Peyer's patch (tissue), 4 donors: ENCODE results near the gene PAEP.

Experiments used
- POLR2A ChIP-seq, 2 donors: fragments of 450-650 bp; IDR thresholded peaks; one replicate each; pipeline ENCODE4 v1.5.1; 2017; ENCODE audit warnings: antibody characterized with exemption in 2 of 2, mild to moderate bottlenecking in 2 of 2, moderate library complexity in 2 of 2
- TF ChIP-seq, protein P1 (sequence below), 6 experiments: fragments of 450-650 bp in 4 of 6; fragments of 200-600 bp in 2 of 6; sonication (generic) in 1 of 6; IDR thresholded peaks; one replicate each; pipeline ENCODE4 v1.5.1; 2017 to 2019; ENCODE audit warnings: antibody characterized with exemption in 6 of 6, mild to moderate bottlenecking in 3 of 6, moderate library complexity in 1 of 6

- TF ChIP-seq, protein P1, sequence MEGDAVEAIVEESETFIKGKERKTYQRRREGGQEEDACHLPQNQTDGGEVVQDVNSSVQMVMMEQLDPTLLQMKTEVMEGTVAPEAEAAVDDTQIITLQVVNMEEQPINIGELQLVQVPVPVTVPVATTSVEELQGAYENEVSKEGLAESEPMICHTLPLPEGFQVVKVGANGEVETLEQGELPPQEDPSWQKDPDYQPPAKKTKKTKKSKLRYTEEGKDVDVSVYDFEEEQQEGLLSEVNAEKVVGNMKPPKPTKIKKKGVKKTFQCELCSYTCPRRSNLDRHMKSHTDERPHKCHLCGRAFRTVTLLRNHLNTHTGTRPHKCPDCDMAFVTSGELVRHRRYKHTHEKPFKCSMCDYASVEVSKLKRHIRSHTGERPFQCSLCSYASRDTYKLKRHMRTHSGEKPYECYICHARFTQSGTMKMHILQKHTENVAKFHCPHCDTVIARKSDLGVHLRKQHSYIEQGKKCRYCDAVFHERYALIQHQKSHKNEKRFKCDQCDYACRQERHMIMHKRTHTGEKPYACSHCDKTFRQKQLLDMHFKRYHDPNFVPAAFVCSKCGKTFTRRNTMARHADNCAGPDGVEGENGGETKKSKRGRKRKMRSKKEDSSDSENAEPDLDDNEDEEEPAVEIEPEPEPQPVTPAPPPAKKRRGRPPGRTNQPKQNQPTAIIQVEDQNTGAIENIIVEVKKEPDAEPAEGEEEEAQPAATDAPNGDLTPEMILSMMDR (IDR thresholded peaks at IDR 0.05), result no peak
- TF ChIP-seq POLR2A (IDR thresholded peaks at IDR 0.05), result no peak
These were observed 18.5 kb downstream of the PAEP start for GRCh38 chr9:135579889-135580660.
